Measurements from ENCODE around the gene PRRT2. TPM values are rescaled to one million over a fixed set of nuclear protein-coding genes. Genes with fewer than 3 reads are reported as not detected.
A peak's percentile ranks its signal among the peaks of the same experiment; 100 is the strongest.

The PRRT2 gene
- total RNA-seq, 1 donor from 2014 or later: 24.7 TPM

- DNase-seq (ENCODE audit: low spot score in 2 of 2, unreplicated experiment in 2 of 2): no peak
- H3K36me3 Mint-ChIP-seq: no peaks in the 10 kb centered on the region
- peak overlapping the region; percentile 36 for H3K27ac Mint-ChIP-seq
- H3K9me3 Mint-ChIP-seq: no peaks in the 10 kb centered on the region
- peaks cover 15% of the 10 kb centered on the region for H3K4me1 Mint-ChIP-seq
- H3K4me3 Mint-ChIP-seq: no peak overlapping the region
- TF ChIP-seq CTCF (IDR thresholded peaks at IDR 0.05; ENCODE audit: unreplicated experiment): no peak
- no peaks in the 10 kb centered on the region for H3K27me3 Mint-ChIP-seq (ENCODE audit: low read depth)
These were observed 32.8 kb downstream of the PRRT2 start for GRCh38 chr16:29844575-29845331.

- Mint-ChIP-seq H3K9me3 (no peaks in the 10 kb centered on the region), H3K27me3 (ENCODE audit: low read depth) (no peaks in the 10 kb centered on the region), H3K4me1 (peaks cover 20% of the 10 kb centered on the region), H3K27ac (peak overlapping the region; percentile 36), H3K36me3 (no peaks in the 10 kb centered on the region), H3K4me3 (no peak overlapping the region)
- DNase-seq (ENCODE audit: low spot score in 2 of 2, unreplicated experiment in 2 of 2): no peak
- no peak for TF ChIP-seq CTCF (IDR thresholded peaks at IDR 0.05; ENCODE audit: unreplicated experiment)
These were observed 33.7 kb downstream of the PRRT2 start for GRCh38 chr16:29845656-29846055.

- peak; percentile 42 for TF ChIP-seq CTCF (IDR thresholded peaks at IDR 0.05; ENCODE audit: unreplicated experiment)
- H3K27me3 Mint-ChIP-seq (ENCODE audit: low read depth): no peaks in the 10 kb centered on the region
- DNase-seq (ENCODE audit: low spot score in 2 of 2, unreplicated experiment in 2 of 2): no peak
- H3K4me1 Mint-ChIP-seq: peaks cover 20% of the 10 kb centered on the region
- H3K27ac Mint-ChIP-seq: peak overlapping the region; percentile 94
- no peaks in the 10 kb centered on the region for H3K9me3 Mint-ChIP-seq
- no peaks in the 10 kb centered on the region for H3K36me3 Mint-ChIP-seq
- H3K4me3 Mint-ChIP-seq: no peak overlapping the region
These were observed 36.7 kb downstream of the PRRT2 start for GRCh38 chr16:29848420-29849297.

- DNase-seq (ENCODE audit: low spot score in 2 of 2, unreplicated experiment in 2 of 2): no peak
- Mint-ChIP-seq H3K36me3 (no peaks in the 10 kb centered on the region), H3K4me3 (no peak overlapping the region), H3K27me3 (ENCODE audit: low read depth) (no peaks in the 10 kb centered on the region), H3K27ac (peak overlapping the region; percentile 94), H3K4me1 (peaks cover 20% of the 10 kb centered on the region), H3K9me3 (no peaks in the 10 kb centered on the region)
- no peak for TF ChIP-seq CTCF (IDR thresholded peaks at IDR 0.05; ENCODE audit: unreplicated experiment)
These were observed 37.5 kb downstream of the PRRT2 start for GRCh38 chr16:29849505-29849904.

GRCh38 chr16:29850998-29851397 lies 39.0 kb downstream of the PRRT2 start:
- Mint-ChIP-seq H3K4me3 (no peak overlapping the region), H3K36me3 (no peaks in the 10 kb centered on the region), H3K4me1 (peaks cover 16% of the 10 kb centered on the region), H3K27ac (no peak overlapping the region), H3K27me3 (ENCODE audit: low read depth) (no peaks in the 10 kb centered on the region), H3K9me3 (no peaks in the 10 kb centered on the region)
- no peak for TF ChIP-seq CTCF (IDR thresholded peaks at IDR 0.05; ENCODE audit: unreplicated experiment)
- DNase-seq (ENCODE audit: low spot score in 2 of 2, unreplicated experiment in 2 of 2): no peak
